K562 treated with DMSO at 1 percent for 48 hours (cell line): Measurements from ENCODE around the gene ZNF600. TPM values are rescaled to one million over a fixed set of nuclear protein-coding genes. Genes with fewer than 3 reads are reported as not detected.

Experiments
- total RNA-seq: library from RNA; unstranded; fragments of 300-600 nt; gene quantifications from 2 replicates; pipeline ENCODE4 v1.2.3, GENCODE V29; 2022; ENCODE audit warnings: low replicate concordance; ENCODE audit errors: extremely low read depth

Gene ZNF600
- not detected in 2 replicates for total RNA-seq

DNA sequence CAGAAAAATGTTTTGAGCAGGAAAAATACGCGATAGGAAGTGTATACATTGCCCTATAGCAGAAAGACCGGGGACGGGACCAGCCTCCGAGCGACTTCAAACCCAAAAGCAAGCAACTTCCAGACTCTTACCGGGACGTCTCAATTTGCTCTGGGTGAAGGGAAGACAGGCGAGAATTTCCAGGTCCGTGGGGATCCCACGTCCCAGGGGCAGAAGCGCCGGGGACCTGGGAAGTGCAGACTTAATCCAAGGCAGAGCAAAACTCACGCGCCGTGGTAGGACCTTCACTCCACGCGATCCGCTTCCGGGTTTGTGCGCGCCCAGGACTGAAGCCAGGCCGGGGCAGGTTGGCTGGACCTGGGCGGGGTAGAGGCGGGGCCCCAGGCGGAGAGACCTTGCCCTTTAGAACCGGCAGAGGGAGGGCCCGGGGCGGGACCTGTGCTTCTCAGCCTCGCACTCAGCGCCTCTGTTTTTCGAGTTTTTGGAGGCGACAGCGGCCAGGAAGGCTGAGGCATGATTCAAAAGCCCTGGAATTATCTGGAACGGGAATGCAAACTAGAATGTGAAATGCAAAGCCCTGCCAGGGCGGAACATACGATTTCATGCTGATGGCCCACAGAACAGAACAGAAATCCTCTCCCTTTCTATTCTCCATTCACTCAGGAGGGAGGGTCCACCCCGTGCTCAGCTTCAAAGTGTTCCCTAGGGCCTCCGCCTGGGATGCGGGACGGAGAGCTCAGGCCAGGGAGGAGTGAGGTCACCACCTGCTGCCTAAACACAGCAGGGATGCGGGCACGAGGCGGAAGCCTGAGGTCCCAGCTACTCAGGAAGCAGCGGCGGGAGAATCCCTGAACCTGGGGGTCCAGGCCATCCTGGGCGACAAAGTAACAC lies at the start of gene ZNF600:
Gene ZNF600, minus strand, starts transcription at position 328 of the 891 bp plus-strand sequence. CDS start 7,903 bp downstream, outside the sequence.

DNA sequence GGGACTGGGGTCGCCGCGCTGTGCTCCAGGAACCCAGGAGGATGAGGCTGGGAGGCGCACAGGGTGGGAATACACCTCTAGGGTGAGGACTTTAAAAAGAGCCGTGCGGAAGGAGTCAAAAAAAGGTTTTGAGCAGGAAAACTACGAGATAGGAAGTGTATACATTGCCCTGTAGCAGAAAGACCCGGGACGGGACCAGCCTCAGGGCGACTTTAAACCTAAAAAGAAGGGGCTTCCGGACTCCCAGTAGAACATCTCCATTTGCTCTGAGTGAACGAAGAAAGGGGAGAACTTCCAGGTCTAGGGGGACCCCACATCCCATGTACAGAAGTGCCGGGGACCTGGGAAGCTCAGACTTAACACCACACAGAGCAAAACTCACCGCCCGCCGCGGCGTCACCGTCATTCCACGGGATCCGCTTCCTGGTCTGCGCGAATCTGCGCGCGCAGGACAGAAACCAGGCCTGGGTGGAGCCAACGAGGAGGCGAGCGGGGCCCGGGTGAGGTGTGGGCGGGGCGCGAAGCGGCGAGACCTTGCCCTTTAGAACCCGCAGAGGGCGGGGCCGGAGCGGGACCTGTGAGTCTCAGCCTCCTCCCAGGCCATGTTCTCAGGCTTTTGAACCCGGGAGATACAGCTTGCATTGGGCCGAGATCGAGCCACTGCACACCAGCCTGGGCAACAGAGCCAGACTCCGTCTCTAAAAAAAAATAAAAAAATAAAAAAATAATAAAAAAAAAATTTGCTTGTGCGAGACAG lies 34.8 kb upstream of the ZNF600 start, which contains the start of gene ZNF28:
Gene ZNF28, minus strand, starts transcription at position 430 of the 757 bp plus-strand sequence. CDS start 3,675 bp downstream, outside the sequence.

DNA sequence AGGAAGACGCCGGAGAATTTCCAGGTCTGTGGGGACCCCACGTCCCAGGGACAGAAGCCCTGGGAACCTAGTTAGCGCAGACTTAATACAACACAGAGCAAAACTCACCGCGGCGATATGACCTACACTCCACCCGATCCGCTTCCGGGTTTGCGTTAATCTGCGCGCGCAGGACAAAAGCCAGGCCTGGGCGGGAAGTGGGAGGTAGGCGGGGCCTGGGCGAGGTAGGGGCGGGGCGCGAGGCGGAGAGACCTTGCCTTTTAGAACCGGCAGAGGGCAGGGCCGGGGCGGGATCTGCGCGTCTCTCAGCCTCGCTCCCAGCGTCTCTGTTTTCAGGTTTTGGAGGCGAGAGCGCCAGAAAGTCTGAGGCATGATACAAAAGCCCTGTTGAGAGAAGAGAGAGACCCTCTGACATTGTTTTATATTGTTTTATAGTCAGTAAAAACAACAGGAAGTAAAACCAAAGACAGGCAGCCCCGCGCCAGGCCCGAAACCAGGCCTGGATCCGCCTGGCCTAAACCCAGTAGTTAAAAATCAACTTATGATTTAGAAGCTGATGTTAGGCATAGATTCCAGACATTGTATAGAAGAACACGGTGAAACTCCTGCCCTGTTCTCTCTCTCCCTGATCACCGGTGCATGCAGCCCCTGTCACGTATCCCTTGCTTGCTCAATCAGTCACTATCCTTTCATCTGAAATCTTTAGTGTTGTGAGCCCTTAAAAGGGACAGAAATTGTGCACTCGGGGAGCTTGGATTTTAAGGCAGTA lies 51.5 kb downstream of the ZNF600 start, which contains the start of gene ZNF611:
Gene ZNF611, minus strand, starts transcription at position 152 of the 769 bp plus-strand sequence. CDS start 19,150 bp downstream, outside the sequence.

Other genes starting within 250 kb of the ZNF600 start
- not detected in 2 replicates for gene ZNF701, start 216.5 kb downstream of the ZNF600 start, total RNA-seq
- not detected in 2 replicates for gene ZNF83, start 148.4 kb downstream of the ZNF600 start, total RNA-seq
- gene ZNF611, start 51.7 kb downstream of the ZNF600 start, total RNA-seq, result not detected in 2 replicates
- gene ZNF28, start 34.8 kb upstream of the ZNF600 start, total RNA-seq, result not detected in 2 replicates
- not detected in 2 replicates for gene ZNF468, start 70.8 kb upstream of the ZNF600 start, total RNA-seq
- not detected in 2 replicates for gene ZNF320, start 110.8 kb upstream of the ZNF600 start, total RNA-seq
- not detected in 2 replicates for gene ZNF888, start 136.6 kb upstream of the ZNF600 start, total RNA-seq
- not detected in 2 replicates for gene ZNF816, start 176.1 kb upstream of the ZNF600 start, total RNA-seq
- not detected in 2 replicates for gene ERVV-1, start 227.1 kb upstream of the ZNF600 start, total RNA-seq